ENCODE results near the gene OTUD6A. TPM values are rescaled to one million over a fixed set of nuclear protein-coding genes. Genes with fewer than 3 reads are reported as not detected.

The OTUD6A gene
- polyA plus RNA-seq, 1 donor from 2014 or later: not detected

DNA sequence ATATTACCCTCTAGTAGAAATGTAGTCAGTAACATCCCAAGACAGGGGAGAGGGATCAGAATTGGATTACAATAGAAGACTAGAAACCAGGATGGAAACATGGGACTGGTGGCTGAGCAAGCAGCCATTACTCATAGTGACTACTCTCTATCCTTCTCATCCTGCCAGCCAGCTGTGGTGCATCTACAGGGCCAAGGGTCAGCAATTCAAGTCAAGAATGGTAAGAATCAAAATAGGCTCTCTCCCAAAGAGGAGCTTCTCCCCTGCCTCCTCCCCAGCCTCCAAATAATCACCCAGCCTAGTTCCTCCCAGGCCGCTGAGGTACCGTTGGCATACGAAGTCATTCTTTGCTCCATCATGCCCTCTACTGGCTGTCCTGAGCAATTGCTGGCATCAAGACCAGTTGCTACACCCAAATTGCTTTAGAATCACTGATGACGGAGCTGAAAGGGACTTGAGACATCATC is 31.9 kb upstream of the OTUD6A start:
- no peaks in the 10 kb centered on the region for H3K9me3 ChIP-seq (ENCODE audit: low read length)
- H3K27ac ChIP-seq (ENCODE audit: low read length): no peak overlapping the region
- H3K79me2 ChIP-seq (replicated peaks; ENCODE audit: insufficient read depth, low read length): no peaks in the 10 kb centered on the region
- H4K20me1 ChIP-seq (ENCODE audit: insufficient read depth): no peaks in the 10 kb centered on the region
- no peaks in the 10 kb centered on the region for H3K36me3 ChIP-seq (ENCODE audit: insufficient read depth, low read length)
- H3K9ac ChIP-seq (ENCODE audit: low read length): no peak overlapping the region
- H3K4me2 ChIP-seq (ENCODE audit: low read length): no peak overlapping the region
- no peaks in the 10 kb centered on the region for H3K9me2 ChIP-seq (ENCODE audit: insufficient read depth, low read length)
- TF ChIP-seq SMC3 (conservative IDR thresholded peaks at IDR 0.05; ENCODE audit: poor library complexity) (peak; percentile 71), RAD21 (conservative IDR thresholded peaks at IDR 0.05) (peak; percentile 71), POLR2AphosphoS5 (IDR thresholded peaks at IDR 0.05) (no peak)
- TF ChIP-seq, protein P1, sequence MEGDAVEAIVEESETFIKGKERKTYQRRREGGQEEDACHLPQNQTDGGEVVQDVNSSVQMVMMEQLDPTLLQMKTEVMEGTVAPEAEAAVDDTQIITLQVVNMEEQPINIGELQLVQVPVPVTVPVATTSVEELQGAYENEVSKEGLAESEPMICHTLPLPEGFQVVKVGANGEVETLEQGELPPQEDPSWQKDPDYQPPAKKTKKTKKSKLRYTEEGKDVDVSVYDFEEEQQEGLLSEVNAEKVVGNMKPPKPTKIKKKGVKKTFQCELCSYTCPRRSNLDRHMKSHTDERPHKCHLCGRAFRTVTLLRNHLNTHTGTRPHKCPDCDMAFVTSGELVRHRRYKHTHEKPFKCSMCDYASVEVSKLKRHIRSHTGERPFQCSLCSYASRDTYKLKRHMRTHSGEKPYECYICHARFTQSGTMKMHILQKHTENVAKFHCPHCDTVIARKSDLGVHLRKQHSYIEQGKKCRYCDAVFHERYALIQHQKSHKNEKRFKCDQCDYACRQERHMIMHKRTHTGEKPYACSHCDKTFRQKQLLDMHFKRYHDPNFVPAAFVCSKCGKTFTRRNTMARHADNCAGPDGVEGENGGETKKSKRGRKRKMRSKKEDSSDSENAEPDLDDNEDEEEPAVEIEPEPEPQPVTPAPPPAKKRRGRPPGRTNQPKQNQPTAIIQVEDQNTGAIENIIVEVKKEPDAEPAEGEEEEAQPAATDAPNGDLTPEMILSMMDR (IDR thresholded peaks at IDR 0.05; ENCODE audit: poor library complexity, severe bottlenecking): peak; percentile 72
- H3K27me3 ChIP-seq (ENCODE audit: insufficient read depth, low read depth, low read length): no peaks in the 10 kb centered on the region
- no peaks in the 10 kb centered on the region for H3F3A ChIP-seq (ENCODE audit: insufficient read depth, low read length, poor library complexity, severe bottlenecking)
- no peak overlapping the region for H2AFZ ChIP-seq (ENCODE audit: low read depth, low read length)
- no peak overlapping the region for H3K4me3 ChIP-seq (ENCODE audit: low read length)

DNA sequence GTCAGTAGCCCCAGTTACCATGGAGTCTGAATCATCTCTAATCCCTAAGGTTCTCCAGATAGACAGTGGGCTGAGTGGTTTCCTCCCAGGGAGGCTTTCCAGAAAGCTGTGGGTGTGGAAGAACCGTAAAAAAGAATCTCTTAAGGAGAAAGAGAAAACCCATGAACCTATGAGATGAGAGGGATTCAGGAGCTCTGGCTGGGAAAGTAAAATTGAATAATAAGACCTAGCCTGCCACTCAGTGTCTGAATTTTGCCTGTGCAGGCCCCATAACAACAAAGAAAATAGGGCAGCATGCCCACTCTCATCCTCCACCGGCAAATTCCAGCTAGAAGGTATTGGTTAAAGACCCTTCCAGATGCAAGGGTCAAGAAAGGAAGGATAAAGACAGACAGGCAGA is 29.5 kb upstream of the OTUD6A start:
- no peak overlapping the region for H3K27ac ChIP-seq (ENCODE audit: low read length)
- no peaks in the 10 kb centered on the region for H3F3A ChIP-seq (ENCODE audit: insufficient read depth, low read length, poor library complexity, severe bottlenecking)
- H3K27me3 ChIP-seq (ENCODE audit: insufficient read depth, low read depth, low read length): no peaks in the 10 kb centered on the region
- H4K20me1 ChIP-seq (ENCODE audit: insufficient read depth): no peaks in the 10 kb centered on the region
- no peak overlapping the region for H3K9ac ChIP-seq (ENCODE audit: low read length)
- no peak for TF ChIP-seq RAD21 (conservative IDR thresholded peaks at IDR 0.05)
- TF ChIP-seq POLR2AphosphoS5 (IDR thresholded peaks at IDR 0.05): no peak
- TF ChIP-seq, protein P1 (IDR thresholded peaks at IDR 0.05; ENCODE audit: poor library complexity, severe bottlenecking): peak; percentile 34
- TF ChIP-seq, protein P2, sequence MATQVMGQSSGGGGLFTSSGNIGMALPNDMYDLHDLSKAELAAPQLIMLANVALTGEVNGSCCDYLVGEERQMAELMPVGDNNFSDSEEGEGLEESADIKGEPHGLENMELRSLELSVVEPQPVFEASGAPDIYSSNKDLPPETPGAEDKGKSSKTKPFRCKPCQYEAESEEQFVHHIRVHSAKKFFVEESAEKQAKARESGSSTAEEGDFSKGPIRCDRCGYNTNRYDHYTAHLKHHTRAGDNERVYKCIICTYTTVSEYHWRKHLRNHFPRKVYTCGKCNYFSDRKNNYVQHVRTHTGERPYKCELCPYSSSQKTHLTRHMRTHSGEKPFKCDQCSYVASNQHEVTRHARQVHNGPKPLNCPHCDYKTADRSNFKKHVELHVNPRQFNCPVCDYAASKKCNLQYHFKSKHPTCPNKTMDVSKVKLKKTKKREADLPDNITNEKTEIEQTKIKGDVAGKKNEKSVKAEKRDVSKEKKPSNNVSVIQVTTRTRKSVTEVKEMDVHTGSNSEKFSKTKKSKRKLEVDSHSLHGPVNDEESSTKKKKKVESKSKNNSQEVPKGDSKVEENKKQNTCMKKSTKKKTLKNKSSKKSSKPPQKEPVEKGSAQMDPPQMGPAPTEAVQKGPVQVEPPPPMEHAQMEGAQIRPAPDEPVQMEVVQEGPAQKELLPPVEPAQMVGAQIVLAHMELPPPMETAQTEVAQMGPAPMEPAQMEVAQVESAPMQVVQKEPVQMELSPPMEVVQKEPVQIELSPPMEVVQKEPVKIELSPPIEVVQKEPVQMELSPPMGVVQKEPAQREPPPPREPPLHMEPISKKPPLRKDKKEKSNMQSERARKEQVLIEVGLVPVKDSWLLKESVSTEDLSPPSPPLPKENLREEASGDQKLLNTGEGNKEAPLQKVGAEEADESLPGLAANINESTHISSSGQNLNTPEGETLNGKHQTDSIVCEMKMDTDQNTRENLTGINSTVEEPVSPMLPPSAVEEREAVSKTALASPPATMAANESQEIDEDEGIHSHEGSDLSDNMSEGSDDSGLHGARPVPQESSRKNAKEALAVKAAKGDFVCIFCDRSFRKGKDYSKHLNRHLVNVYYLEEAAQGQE (IDR thresholded peaks at IDR 0.05; ENCODE audit: borderline replicate concordance): no peak
- TF ChIP-seq EP300 (conservative IDR thresholded peaks at IDR 0.05; ENCODE audit: poor library complexity, severe bottlenecking): no peak
- TF ChIP-seq SMC3 (conservative IDR thresholded peaks at IDR 0.05; ENCODE audit: poor library complexity): peak; percentile 25
- H3K79me2 ChIP-seq (replicated peaks; ENCODE audit: insufficient read depth, low read length): no peaks in the 10 kb centered on the region
- no peaks in the 10 kb centered on the region for H3K9me3 ChIP-seq (ENCODE audit: low read length)
- no peak overlapping the region for H2AFZ ChIP-seq (ENCODE audit: low read depth, low read length)
- no peak overlapping the region for H3K4me2 ChIP-seq (ENCODE audit: low read length)
- no peak overlapping the region for H3K4me3 ChIP-seq (ENCODE audit: low read length)
- no peaks in the 10 kb centered on the region for H3K36me3 ChIP-seq (ENCODE audit: insufficient read depth, low read length)
- no peaks in the 10 kb centered on the region for H3K9me2 ChIP-seq (ENCODE audit: insufficient read depth, low read length)
